Caco-2 (cell line): ENCODE data around the gene FAHD1. TPM values are rescaled to one million over a fixed set of nuclear protein-coding genes. Genes with fewer than 3 reads are reported as not detected.

ENCODE experiments used
- BruUV-seq: library from RNA; stranded (reverse); fragments of 400-500 nt; replicated peaks from 2 replicates; lab custom pipeline; 2021; lab: Mats Ljungman, UMichigan
- CTCF ChIA-PET: fragments of 300-600 bp; sonication (Branson Sonifier 250); formaldehyde crosslinking; loops from one replicate; lab custom pipeline; 2022; ENCODE audit warnings: antibody characterized with exemption; lab: Charles Lee
- POLR2A ChIA-PET: fragments of 300-600 bp; sonication (Branson Sonifier 250); formaldehyde crosslinking; loops from one replicate; lab custom pipeline; 2022; ENCODE audit warnings: antibody characterized with exemption; lab: Charles Lee
- DNase-seq, 2 experiments: peaks; one replicate each; pipeline versions ENCODE4 v3.0.0 to v3.0.0-alpha.2; 2020 to 2022
- H3K27me3 ChIP-seq: replicated peaks from 2 replicates; pipeline ENCODE4 v1.6.0; 2011; ENCODE audit warnings: low read length; ENCODE audit not compliant: control insufficient read depth, insufficient read depth
- H3K36me3 ChIP-seq: 2 replicates; pipeline ENCODE4 v1.5.1; 2011; ENCODE audit warnings: low read length; ENCODE audit not compliant: control insufficient read depth, insufficient read depth
- H3K4me1 ChIP-seq: fragments of 250-450 bp; sonication (Bioruptor Pico); 2 replicates; pipeline ENCODE4 v1.5.1; 2020; ENCODE audit warnings: mild to moderate bottlenecking
- H3K4me3 ChIP-seq: 2 replicates; pipeline ENCODE4 v1.5.1; 2011; ENCODE audit warnings: low read depth, mild to moderate bottlenecking, control low read depth, low read length
- H3K9me3 ChIP-seq: fragments of 250-450 bp; sonication (Bioruptor Pico); 2 replicates; pipeline ENCODE4 v1.5.1; 2020; ENCODE audit warnings: mild to moderate bottlenecking, moderate library complexity
- H3K27ac Mint-ChIP-seq: one replicate; pipeline ENCODE4 v1.8.0; 2022; ENCODE audit warnings: mixed read lengths; ENCODE audit not compliant: unreplicated experiment
- H3K27me3 Mint-ChIP-seq: one replicate; pipeline ENCODE4 v1.8.0; 2022; ENCODE audit warnings: mixed read lengths; ENCODE audit not compliant: insufficient read depth, unreplicated experiment
- H3K36me3 Mint-ChIP-seq: one replicate; pipeline ENCODE4 v1.8.0; 2022; ENCODE audit warnings: mild to moderate bottlenecking, mixed read lengths; ENCODE audit not compliant: insufficient read depth, unreplicated experiment
- H3K4me1 Mint-ChIP-seq: one replicate; pipeline ENCODE4 v1.8.0; 2022; ENCODE audit warnings: low read depth, mixed read lengths; ENCODE audit not compliant: unreplicated experiment
- H3K4me3 Mint-ChIP-seq: one replicate; pipeline ENCODE4 v1.8.0; 2022; ENCODE audit warnings: mild to moderate bottlenecking, moderate library complexity, mixed read lengths; ENCODE audit not compliant: unreplicated experiment
- H3K9me3 Mint-ChIP-seq: one replicate; pipeline ENCODE4 v1.8.0; 2022; ENCODE audit warnings: mixed read lengths; ENCODE audit not compliant: unreplicated experiment
- CTCF ChIP-seq, 2 experiments: fragments of 200-600 bp in 1 of 2; IDR thresholded peaks; 1 replicate in 1 of 2; 2 replicates in 1 of 2; pipeline versions ENCODE4 v1.5.1 to v1.8.0; 2011 to 2022; ENCODE audit warnings: antibody characterized with exemption in 1 of 2, control low read depth in 1 of 2, inconsistent platforms in 1 of 2, low read depth in 1 of 2, low read length in 1 of 2, mild to moderate bottlenecking in 1 of 2, moderate library complexity in 1 of 2; ENCODE audit not compliant: insufficient read depth in 1 of 2, severe bottlenecking in 1 of 2, unreplicated experiment in 1 of 2
- intact Hi-C: fragments of 100-400 bp; cut with micrococcal nuclease; formaldehyde crosslinking; loops from one replicate; pipeline ENCODE4 v1.10.0; 2022; ENCODE audit not compliant: unreplicated experiment
- total RNA-seq: library from RNA; stranded (reverse); gene quantifications from 2 replicates; pipeline ENCODE4 v1.2.3, GENCODE V29; 2022

Gene FAHD1
- total RNA-seq, 1 experiment from 2014 or later, result 16.5 TPM

DNA sequence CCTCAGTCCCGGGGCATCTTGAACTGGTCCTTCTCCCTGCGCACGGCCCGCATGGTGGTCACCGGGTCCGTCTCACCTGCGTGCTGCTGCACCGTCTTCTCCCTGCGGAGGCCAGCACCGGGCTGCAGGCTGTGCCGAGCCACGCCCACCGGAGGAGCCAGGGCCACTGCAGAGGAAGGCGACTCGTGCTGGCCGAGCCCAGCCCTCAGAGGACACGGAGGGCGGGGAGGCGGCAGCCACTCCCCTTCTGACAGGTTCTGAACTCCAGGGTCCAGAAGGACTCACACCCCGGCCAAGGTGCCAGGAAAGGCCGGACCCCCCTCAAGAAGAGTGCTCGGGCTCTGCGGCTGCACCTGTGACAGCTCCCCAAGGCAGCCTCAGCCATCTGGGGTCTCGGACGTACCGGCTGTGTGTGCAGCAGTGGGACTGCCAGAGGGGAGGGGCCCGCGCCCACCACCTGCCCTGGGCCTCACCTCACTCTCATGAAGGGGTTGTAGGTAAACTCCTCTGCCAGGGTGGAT, 17.7 kb upstream of the FAHD1 start:
- Histone ChIP-seq H3K4me3 (no peak overlapping the region), H3K36me3 (no peaks in the 10 kb centered on the region), H3K4me1 (no peaks in the 10 kb centered on the region), H3K9me3 (no peaks in the 10 kb centered on the region), H3K27me3 (no peaks in the 10 kb centered on the region)
- Mint-ChIP-seq H3K9me3 (no peaks in the 10 kb centered on the region), H3K4me1 (no peaks in the 10 kb centered on the region), H3K27ac (no peak overlapping the region), H3K36me3 (peaks cover 6% of the 10 kb centered on the region), H3K27me3 (no peaks in the 10 kb centered on the region), H3K4me3 (no peak overlapping the region)
- CTCF ChIA-PET, result no interaction called here
- intact Hi-C loops, result no loop called here
- no TSS peak for BruUV-seq
- POLR2A ChIA-PET, result no interaction called here
- TF ChIP-seq CTCF (IDR thresholded peaks at IDR 0.05; ENCODE audit: insufficient read depth in 1 of 2, low read depth in 1 of 2, low read length in 1 of 2, severe bottlenecking in 1 of 2, unreplicated experiment in 1 of 2), result no peak
- DNase-seq, result no peak

DNA sequence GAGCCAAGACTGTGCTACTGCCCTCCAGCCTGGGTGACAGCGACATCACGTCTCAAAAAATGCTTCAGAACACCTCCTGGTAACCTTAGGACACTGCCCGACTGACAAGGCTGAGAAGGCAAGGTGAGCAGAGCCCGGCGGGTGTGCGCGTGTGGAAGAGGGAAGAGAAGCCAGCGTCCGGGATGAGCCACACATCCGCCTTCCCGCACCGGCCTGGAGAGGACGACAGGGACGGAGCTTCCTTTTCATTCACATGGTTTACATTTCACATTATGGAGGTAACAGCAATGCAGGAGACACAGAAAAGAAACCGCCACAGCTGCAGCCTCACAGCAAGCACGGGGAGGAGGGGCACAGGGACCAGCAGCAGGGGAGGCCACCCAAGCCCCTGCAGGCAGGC, 16.9 kb upstream of the FAHD1 start:
- ChIA-PET CTCF (no interaction called here), POLR2A (no interaction called here)
- Histone ChIP-seq H3K4me3 (no peak overlapping the region), H3K4me1 (no peaks in the 10 kb centered on the region), H3K9me3 (no peaks in the 10 kb centered on the region), H3K36me3 (no peaks in the 10 kb centered on the region), H3K27me3 (no peaks in the 10 kb centered on the region)
- no peak overlapping the region for H3K27ac Mint-ChIP-seq
- intact Hi-C loops, result no loop called here
- peaks cover 7% of the 10 kb centered on the region for H3K36me3 Mint-ChIP-seq
- H3K27me3 Mint-ChIP-seq, result no peaks in the 10 kb centered on the region
- H3K9me3 Mint-ChIP-seq, result no peaks in the 10 kb centered on the region
- H3K4me1 Mint-ChIP-seq, result no peaks in the 10 kb centered on the region
- DNase-seq, result no peak
- no peak overlapping the region for H3K4me3 Mint-ChIP-seq
- no peak for TF ChIP-seq CTCF (IDR thresholded peaks at IDR 0.05; ENCODE audit: insufficient read depth in 1 of 2, low read depth in 1 of 2, low read length in 1 of 2, severe bottlenecking in 1 of 2, unreplicated experiment in 1 of 2)
- BruUV-seq, result no TSS peak

GRCh38 chr16:1810536-1810935, 16.5 kb upstream of the FAHD1 start:
- Histone ChIP-seq H3K27me3 (no peaks in the 10 kb centered on the region), H3K36me3 (no peaks in the 10 kb centered on the region), H3K4me3 (no peak overlapping the region), H3K9me3 (no peaks in the 10 kb centered on the region), H3K4me1 (no peaks in the 10 kb centered on the region)
- BruUV-seq, result no TSS peak
- intact Hi-C loops, result no loop called here
- TF ChIP-seq CTCF (IDR thresholded peaks at IDR 0.05; ENCODE audit: insufficient read depth in 1 of 2, low read depth in 1 of 2, low read length in 1 of 2, severe bottlenecking in 1 of 2, unreplicated experiment in 1 of 2), result no peak
- CTCF ChIA-PET, result no interaction called here
- peaks cover 11% of the 10 kb centered on the region for H3K36me3 Mint-ChIP-seq
- no peaks in the 10 kb centered on the region for H3K4me1 Mint-ChIP-seq
- H3K27me3 Mint-ChIP-seq, result no peaks in the 10 kb centered on the region
- no peak overlapping the region for H3K4me3 Mint-ChIP-seq
- no peak overlapping the region for H3K27ac Mint-ChIP-seq
- DNase-seq, result no peak
- POLR2A ChIA-PET, result no interaction called here
- no peaks in the 10 kb centered on the region for H3K9me3 Mint-ChIP-seq
